ENCODE results near the gene AGBL1. TPM values are rescaled to one million over a fixed set of nuclear protein-coding genes. Genes with fewer than 3 reads are reported as not detected.

Gene AGBL1
- total RNA-seq, 2 donors from 2014 or later, result not detected

DNA sequence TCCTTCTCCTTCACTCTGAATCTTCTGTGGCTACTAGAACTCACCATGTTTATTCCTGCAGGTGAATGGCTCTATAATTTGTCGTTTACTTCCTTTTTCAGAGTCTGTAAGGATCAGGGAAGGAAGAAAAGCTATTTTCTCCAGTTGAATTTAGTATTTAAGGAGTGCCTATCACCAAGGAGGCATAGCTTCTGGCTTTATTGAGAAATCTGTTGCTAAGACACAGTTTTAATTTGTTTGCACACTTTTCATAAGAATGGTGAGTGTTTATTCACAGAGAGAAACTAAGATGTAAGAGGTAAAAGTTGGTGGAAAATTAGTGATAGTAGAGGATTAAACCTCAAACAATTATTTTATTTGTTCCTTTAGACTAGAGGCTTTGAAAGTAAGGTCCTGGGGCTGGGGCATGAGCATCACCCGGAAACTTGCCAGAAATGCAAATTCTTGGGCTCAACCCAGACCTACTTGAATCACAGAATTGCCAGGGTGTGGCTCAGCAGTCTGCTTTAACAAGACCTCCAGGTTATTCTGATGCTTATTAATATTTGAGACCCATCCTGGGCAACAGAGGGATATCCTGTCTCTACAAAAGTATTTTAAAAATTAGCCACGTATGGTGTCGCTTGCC, 461.3 kb downstream of the AGBL1 start:
- intact Hi-C loops (cut with DNase I), result no loop called here
- DNase-seq, result no peak
- Histone ChIP-seq H3K36me3 (replicated peaks in 1 of 2; ENCODE audit: insufficient read depth in 1 of 2, low read depth in 2 of 2) (no peaks in the 10 kb centered on the region), H3K27ac (no peak overlapping the region), H3K27me3 (no peaks in the 10 kb centered on the region), H3K9me3 (no peaks in the 10 kb centered on the region), H3K4me3 (no peak overlapping the region), H3K4me1 (no peaks in the 10 kb centered on the region)
- WGBS, 2 donors, result 41 to 56% methylated on average over 4 of the region's 4 CpGs
- TF ChIP-seq POLR2A (IDR thresholded peaks at IDR 0.05), result no peak
- TF ChIP-seq, protein P1, sequence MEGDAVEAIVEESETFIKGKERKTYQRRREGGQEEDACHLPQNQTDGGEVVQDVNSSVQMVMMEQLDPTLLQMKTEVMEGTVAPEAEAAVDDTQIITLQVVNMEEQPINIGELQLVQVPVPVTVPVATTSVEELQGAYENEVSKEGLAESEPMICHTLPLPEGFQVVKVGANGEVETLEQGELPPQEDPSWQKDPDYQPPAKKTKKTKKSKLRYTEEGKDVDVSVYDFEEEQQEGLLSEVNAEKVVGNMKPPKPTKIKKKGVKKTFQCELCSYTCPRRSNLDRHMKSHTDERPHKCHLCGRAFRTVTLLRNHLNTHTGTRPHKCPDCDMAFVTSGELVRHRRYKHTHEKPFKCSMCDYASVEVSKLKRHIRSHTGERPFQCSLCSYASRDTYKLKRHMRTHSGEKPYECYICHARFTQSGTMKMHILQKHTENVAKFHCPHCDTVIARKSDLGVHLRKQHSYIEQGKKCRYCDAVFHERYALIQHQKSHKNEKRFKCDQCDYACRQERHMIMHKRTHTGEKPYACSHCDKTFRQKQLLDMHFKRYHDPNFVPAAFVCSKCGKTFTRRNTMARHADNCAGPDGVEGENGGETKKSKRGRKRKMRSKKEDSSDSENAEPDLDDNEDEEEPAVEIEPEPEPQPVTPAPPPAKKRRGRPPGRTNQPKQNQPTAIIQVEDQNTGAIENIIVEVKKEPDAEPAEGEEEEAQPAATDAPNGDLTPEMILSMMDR (IDR thresholded peaks at IDR 0.05), result no peak
- no peak for ATAC-seq

DNA sequence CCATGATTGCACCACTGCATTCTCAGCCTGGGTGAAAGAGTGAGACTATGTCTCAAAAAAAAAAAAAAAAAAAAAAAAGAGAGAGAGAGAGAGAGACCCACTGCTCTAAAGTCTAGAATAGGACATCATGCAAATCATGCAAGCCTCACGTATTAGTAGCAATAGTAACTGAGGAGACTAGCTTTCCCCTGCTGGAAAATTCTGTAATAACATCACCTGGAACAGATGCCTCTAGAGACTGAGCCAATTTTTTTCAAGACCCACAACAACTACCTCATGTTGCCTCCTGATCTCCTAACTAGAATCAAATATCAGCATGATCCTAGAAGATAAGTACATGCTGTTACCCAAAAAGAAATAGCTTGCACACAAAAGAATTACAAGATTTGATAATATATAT, 461.9 kb downstream of the AGBL1 start:
- Histone ChIP-seq H3K4me3 (no peak overlapping the region), H3K27ac (no peak overlapping the region), H3K9me3 (no peaks in the 10 kb centered on the region), H3K4me1 (no peaks in the 10 kb centered on the region), H3K36me3 (replicated peaks in 1 of 2; ENCODE audit: insufficient read depth in 1 of 2, low read depth in 2 of 2) (no peaks in the 10 kb centered on the region), H3K27me3 (no peaks in the 10 kb centered on the region)
- DNase-seq (no peak), ATAC-seq (no peak)
- intact Hi-C loops (cut with DNase I), result no loop called here
- 12 to 36% methylated on average over 1 of the region's 1 CpG for WGBS, 2 donors
- no peak for TF ChIP-seq POLR2A (IDR thresholded peaks at IDR 0.05)
- TF ChIP-seq, protein P1 (IDR thresholded peaks at IDR 0.05), result no peak

DNA sequence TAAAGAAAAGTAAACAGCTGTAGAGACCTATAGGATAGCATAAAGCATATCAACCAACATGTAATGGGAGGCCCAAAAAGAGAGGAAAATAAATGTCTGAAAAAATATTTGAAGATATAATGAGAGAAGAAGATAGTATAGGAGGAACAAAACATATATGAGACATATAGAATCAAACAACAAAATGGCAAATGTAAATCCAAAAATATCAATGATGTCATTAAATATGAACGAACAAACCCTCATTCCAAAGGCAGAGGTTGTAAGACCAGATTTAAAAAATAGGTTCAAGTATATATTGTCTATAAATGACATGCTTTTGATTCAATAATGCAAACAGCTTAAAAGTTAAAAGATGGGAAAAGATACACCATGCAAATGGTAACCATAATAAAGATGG, 470.4 kb downstream of the AGBL1 start:
- 52 to 59% methylated on average over 1 of the region's 1 CpG for WGBS, 2 donors

DNA sequence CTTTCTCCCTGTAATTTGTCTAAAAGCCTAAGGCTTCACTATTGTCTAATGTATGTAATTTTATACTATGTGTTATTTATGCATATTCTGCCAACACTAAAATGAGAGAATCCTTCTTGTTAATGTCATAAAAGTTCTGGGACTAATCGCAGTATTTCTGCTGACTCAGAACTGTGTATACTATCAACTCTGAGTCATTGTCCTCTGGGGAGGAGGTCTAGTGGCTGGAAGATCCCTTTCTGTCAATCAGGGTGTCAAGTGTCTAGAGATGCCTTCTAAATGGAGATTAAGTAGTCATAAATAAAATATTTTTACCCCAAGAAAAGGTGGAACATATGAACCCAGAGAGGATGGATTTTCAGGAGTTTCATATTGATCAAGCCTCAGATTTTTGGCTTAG, 473.4 kb downstream of the AGBL1 start:
- intact Hi-C loops (cut with DNase I), result no loop called here
- WGBS, 2 donors, result 45 to 50% methylated on average over 1 of the region's 1 CpG
- no peak for ATAC-seq

More for the DNA sequence above, 470.4 kb downstream of the AGBL1 start:
- DNase-seq (no peak), ATAC-seq (no peak)
- Histone ChIP-seq H3K4me3 (no peak overlapping the region), H3K36me3 (replicated peaks in 1 of 2; ENCODE audit: insufficient read depth in 1 of 2, low read depth in 2 of 2) (no peaks in the 10 kb centered on the region), H3K9me3 (no peaks in the 10 kb centered on the region), H3K27ac (no peak overlapping the region), H3K27me3 (no peaks in the 10 kb centered on the region), H3K4me1 (no peaks in the 10 kb centered on the region)
- TF ChIP-seq, protein P1 (IDR thresholded peaks at IDR 0.05), result no peak
- TF ChIP-seq POLR2A (IDR thresholded peaks at IDR 0.05), result no peak
- intact Hi-C loops (cut with DNase I), result no loop called here

More for the DNA sequence above, 473.4 kb downstream of the AGBL1 start:
- Histone ChIP-seq H3K27me3 (no peaks in the 10 kb centered on the region), H3K4me3 (no peak overlapping the region), H3K4me1 (no peaks in the 10 kb centered on the region), H3K27ac (no peak overlapping the region), H3K36me3 (replicated peaks in 1 of 2; ENCODE audit: insufficient read depth in 1 of 2, low read depth in 2 of 2) (no peaks in the 10 kb centered on the region), H3K9me3 (no peaks in the 10 kb centered on the region)
- TF ChIP-seq POLR2A (IDR thresholded peaks at IDR 0.05), result no peak
- TF ChIP-seq, protein P1 (IDR thresholded peaks at IDR 0.05), result no peak
- DNase-seq, result no peak
